Measurements from ENCODE around the gene PPP1R3A. TPM values are rescaled to one million over a fixed set of nuclear protein-coding genes. Genes with fewer than 3 reads are reported as not detected.
"Not testable (repeated sequence)": the region's sequence is repeated elsewhere in the genome, so short reads cannot be mapped to it uniquely, and the experiment has no call there.

The PPP1R3A gene
- total RNA-seq = not detected

- Mint-ChIP-seq H3K4me1 (no peaks in the 10 kb centered on the region), H3K36me3 (ENCODE audit: low read depth) (no peaks in the 10 kb centered on the region), H3K4me3 (no peak within 1 kb of the TSS), H3K9me3 (no peaks in the 10 kb centered on the region), H3K27me3 (no peaks in the 10 kb centered on the region), H3K27ac (no peak within 1 kb of the TSS)
- ATAC-seq (replicated peaks) = no peak
Observed at GRCh38 chr7:113918946-113919345, at the start of gene PPP1R3A. PPP1R3A (minus strand) TSS chr7:113919009; CDS start chr7:113918996, 13 bp downstream.

GRCh38 chr7:113963356-113963755, 44.5 kb upstream of the PPP1R3A start:
- Mint-ChIP-seq H3K36me3 (ENCODE audit: low read depth) (no peaks in the 10 kb centered on the region), H3K27me3 (no peaks in the 10 kb centered on the region), H3K4me1 (no peaks in the 10 kb centered on the region), H3K27ac (no peak overlapping the region), H3K9me3 (peaks cover 7% of the 10 kb centered on the region), H3K4me3 (no peak overlapping the region)
- ATAC-seq (replicated peaks) = no peak

GRCh38 chr7:113959910-113960309, 41.1 kb upstream of the PPP1R3A start:
- no peaks in the 10 kb centered on the region for H3K4me1 Mint-ChIP-seq
- H3K4me3 Mint-ChIP-seq = no peak overlapping the region
- ATAC-seq (replicated peaks) = no peak
- no peaks in the 10 kb centered on the region for H3K36me3 Mint-ChIP-seq (ENCODE audit: low read depth)
- no peak overlapping the region for H3K27ac Mint-ChIP-seq
- peaks cover 10% of the 10 kb centered on the region for H3K9me3 Mint-ChIP-seq
- H3K27me3 Mint-ChIP-seq = no peaks in the 10 kb centered on the region

- H3K4me3 Mint-ChIP-seq = no peak overlapping the region
- H3K9me3 Mint-ChIP-seq = peaks cover 22% of the 10 kb centered on the region
- H3K4me1 Mint-ChIP-seq = no peaks in the 10 kb centered on the region
- ATAC-seq (replicated peaks) = no peak
- no peak overlapping the region for H3K27ac Mint-ChIP-seq
- no peaks in the 10 kb centered on the region for H3K27me3 Mint-ChIP-seq
- no peaks in the 10 kb centered on the region for H3K36me3 Mint-ChIP-seq (ENCODE audit: low read depth)
Observed at GRCh38 chr7:113955157-113955556, 36.3 kb upstream of the PPP1R3A start.

- no peaks in the 10 kb centered on the region for H3K27me3 Mint-ChIP-seq
- no peaks in the 10 kb centered on the region for H3K4me1 Mint-ChIP-seq
- H3K4me3 Mint-ChIP-seq = no peak overlapping the region
- H3K36me3 Mint-ChIP-seq (ENCODE audit: low read depth) = no peaks in the 10 kb centered on the region
- no peak overlapping the region for H3K27ac Mint-ChIP-seq
- ATAC-seq (replicated peaks) = no peak
- peaks cover 15% of the 10 kb centered on the region for H3K9me3 Mint-ChIP-seq
Observed at GRCh38 chr7:113953553-113953952, 34.7 kb upstream of the PPP1R3A start.

GRCh38 chr7:113945018-113945938, 26.5 kb upstream of the PPP1R3A start:
- ATAC-seq (replicated peaks) = no peak
- Mint-ChIP-seq H3K36me3 (ENCODE audit: low read depth) (no peaks in the 10 kb centered on the region), H3K4me3 (no peak overlapping the region)

GRCh38 chr7:113936982-113937381, 18.2 kb upstream of the PPP1R3A start:
- H3K27ac Mint-ChIP-seq = no peak overlapping the region
- no peaks in the 10 kb centered on the region for H3K27me3 Mint-ChIP-seq
- H3K9me3 Mint-ChIP-seq = no peaks in the 10 kb centered on the region
- no peaks in the 10 kb centered on the region for H3K4me1 Mint-ChIP-seq
- H3K36me3 Mint-ChIP-seq (ENCODE audit: low read depth) = no peaks in the 10 kb centered on the region
- no peak overlapping the region for H3K4me3 Mint-ChIP-seq
- no peak for ATAC-seq (replicated peaks)

More at GRCh38 chr7:113945018-113945938, 26.5 kb upstream of the PPP1R3A start:
- Mint-ChIP-seq H3K9me3 (no peaks in the 10 kb centered on the region), H3K27ac (no peak overlapping the region), H3K27me3 (peaks cover 8% of the 10 kb centered on the region), H3K4me1 (no peaks in the 10 kb centered on the region)

DNA sequence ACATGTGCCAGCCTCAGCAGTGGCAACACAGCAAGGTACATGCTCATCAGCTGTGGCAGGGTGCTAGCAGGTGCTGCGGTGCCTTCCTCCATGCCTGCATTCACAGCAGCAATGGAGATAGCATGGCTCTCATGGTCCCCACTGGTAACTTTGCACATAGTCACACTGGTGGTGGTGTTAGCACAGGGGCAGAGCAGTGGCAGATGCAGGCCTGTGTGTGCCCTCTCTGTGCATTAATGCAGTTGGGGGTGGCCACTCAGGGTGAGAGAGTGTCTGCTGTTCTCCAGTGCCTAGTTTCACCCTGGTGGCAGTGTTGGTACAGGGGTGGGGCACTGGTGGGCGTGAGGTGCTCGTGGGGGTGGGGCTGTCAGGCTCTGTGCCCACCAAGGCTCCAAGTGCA, 17.7 kb upstream of the PPP1R3A start:
- Mint-ChIP-seq H3K4me3 (no peak overlapping the region), H3K36me3 (ENCODE audit: low read depth) (no peaks in the 10 kb centered on the region), H3K9me3 (no peaks in the 10 kb centered on the region), H3K27me3 (no peaks in the 10 kb centered on the region), H3K27ac (no peak overlapping the region), H3K4me1 (no peaks in the 10 kb centered on the region)
- ATAC-seq (replicated peaks) = no peak

- not testable (repeated sequence) for H3K27me3 Mint-ChIP-seq
Observed at GRCh38 chr7:113929389-113929788, 10.6 kb upstream of the PPP1R3A start.

DNA sequence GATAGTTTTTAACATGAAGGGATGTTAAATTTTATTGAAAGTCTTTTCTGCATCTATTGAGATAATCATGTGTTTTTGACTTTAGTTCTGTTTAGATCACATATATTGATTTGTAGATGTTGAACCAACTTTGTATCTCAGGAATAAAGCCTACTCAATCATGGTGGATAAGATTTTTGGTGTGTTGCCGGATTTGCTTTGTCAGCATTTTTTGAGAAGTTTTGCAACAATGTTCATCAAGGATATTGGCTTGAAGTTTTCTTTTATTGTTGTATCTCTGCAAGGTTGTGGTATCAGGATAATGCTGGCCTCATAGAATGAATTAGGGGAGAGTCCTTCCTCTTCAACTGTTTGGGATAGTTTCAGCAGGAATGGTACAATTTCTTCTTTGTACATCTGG, 9.3 kb upstream of the PPP1R3A start:
- H3K4me1 Mint-ChIP-seq = no peaks in the 10 kb centered on the region
- ATAC-seq (replicated peaks) = no peak
- H3K27me3 Mint-ChIP-seq = no peaks in the 10 kb centered on the region
- H3K27ac Mint-ChIP-seq = no peak overlapping the region
- no peaks in the 10 kb centered on the region for H3K9me3 Mint-ChIP-seq
- H3K36me3 Mint-ChIP-seq (ENCODE audit: low read depth) = no peaks in the 10 kb centered on the region
- no peak overlapping the region for H3K4me3 Mint-ChIP-seq

More at GRCh38 chr7:113929389-113929788, 10.6 kb upstream of the PPP1R3A start:
- not testable (repeated sequence) for H3K4me1 Mint-ChIP-seq; ATAC-seq (replicated peaks); H3K4me3 Mint-ChIP-seq; H3K27ac Mint-ChIP-seq; H3K36me3 Mint-ChIP-seq (ENCODE audit: low read depth); H3K9me3 Mint-ChIP-seq

DNA sequence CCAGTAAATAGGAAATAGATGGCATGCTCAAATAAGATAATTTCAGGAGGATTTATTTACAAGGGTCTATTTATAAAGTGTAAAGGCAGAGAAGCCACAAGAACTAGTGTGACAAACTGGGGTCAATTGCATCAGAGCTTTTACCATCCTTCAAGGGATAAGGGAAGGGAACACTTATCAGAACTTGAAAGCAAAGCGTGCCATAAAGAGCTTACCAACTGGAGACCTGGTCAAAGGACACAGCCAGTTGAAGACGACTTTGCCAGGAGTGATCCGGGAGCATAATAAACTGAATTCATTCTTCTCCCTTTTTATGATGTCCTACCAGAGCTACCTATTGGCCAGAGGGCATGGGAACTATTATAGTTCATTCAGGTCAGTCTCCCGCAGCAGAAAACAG, 3.2 kb upstream of the PPP1R3A start:
- no peak for ATAC-seq (replicated peaks)
- Mint-ChIP-seq H3K27ac (no peak overlapping the region), H3K36me3 (ENCODE audit: low read depth) (no peaks in the 10 kb centered on the region), H3K27me3 (no peaks in the 10 kb centered on the region), H3K4me3 (no peak overlapping the region), H3K9me3 (no peaks in the 10 kb centered on the region), H3K4me1 (no peaks in the 10 kb centered on the region)

- Mint-ChIP-seq H3K27me3 (no peaks in the 10 kb centered on the region), H3K36me3 (ENCODE audit: low read depth) (no peaks in the 10 kb centered on the region), H3K9me3 (no peaks in the 10 kb centered on the region), H3K27ac (no peak overlapping the region), H3K4me3 (no peak overlapping the region), H3K4me1 (no peaks in the 10 kb centered on the region)
- no peak for ATAC-seq (replicated peaks)
Observed at GRCh38 chr7:113921363-113921762, 2.6 kb upstream of the PPP1R3A start.

GRCh38 chr7:113917840-113918239, 969 bp downstream of the PPP1R3A start:
- no peak for ATAC-seq (replicated peaks)
- Mint-ChIP-seq H3K27ac (no peak overlapping the region), H3K4me1 (no peaks in the 10 kb centered on the region), H3K36me3 (ENCODE audit: low read depth) (no peaks in the 10 kb centered on the region), H3K27me3 (no peaks in the 10 kb centered on the region), H3K9me3 (no peaks in the 10 kb centered on the region), H3K4me3 (no peak overlapping the region)

DNA sequence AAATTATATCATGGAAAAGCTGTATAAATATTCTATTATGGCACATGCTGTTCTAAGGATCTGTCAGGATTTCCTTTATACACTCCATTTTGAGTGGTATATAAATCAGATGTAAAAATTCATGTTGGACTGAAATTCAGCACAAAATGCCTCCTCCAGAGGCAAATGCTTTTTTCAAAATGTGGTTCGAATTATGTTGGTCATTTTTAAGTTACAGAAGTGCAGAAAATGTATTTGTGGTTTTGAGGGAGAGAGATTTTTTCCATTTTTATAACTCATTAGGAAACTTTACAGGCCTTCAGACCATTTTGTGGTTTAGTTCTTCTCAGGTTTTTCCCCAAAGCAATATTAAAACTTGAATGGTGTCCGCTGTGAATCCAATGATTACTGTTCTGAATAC, 2.9 kb downstream of the PPP1R3A start:
- H3K27ac Mint-ChIP-seq = no peak overlapping the region
- H3K36me3 Mint-ChIP-seq (ENCODE audit: low read depth) = no peaks in the 10 kb centered on the region
- H3K9me3 Mint-ChIP-seq = no peaks in the 10 kb centered on the region
- H3K4me3 Mint-ChIP-seq = no peak overlapping the region
- H3K4me1 Mint-ChIP-seq = no peaks in the 10 kb centered on the region
- ATAC-seq (replicated peaks) = no peak
- H3K27me3 Mint-ChIP-seq = no peaks in the 10 kb centered on the region

DNA sequence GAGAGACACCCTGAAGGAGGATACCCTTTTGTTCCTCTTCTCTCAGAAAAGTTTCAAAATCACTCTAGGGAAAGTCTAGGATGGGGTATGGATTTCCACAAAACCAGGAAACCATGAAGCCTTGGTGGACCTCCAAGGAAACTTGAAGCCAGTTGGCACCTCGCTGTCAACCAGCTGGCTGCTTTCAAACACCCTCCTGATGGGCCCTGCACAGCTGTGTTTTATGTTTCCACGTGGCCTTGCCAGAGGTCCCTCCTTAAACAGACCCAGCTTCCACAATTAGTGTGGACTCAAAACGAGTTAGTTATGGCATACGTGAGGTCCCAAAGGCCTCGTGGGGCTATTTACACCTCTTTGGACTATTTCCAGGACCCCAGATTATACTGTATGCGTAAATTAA, 5.9 kb downstream of the PPP1R3A start:
- no peak overlapping the region for H3K27ac Mint-ChIP-seq

More for the DNA sequence above, 5.9 kb downstream of the PPP1R3A start:
- no peak overlapping the region for H3K4me3 Mint-ChIP-seq
- H3K9me3 Mint-ChIP-seq = no peaks in the 10 kb centered on the region
- H3K36me3 Mint-ChIP-seq (ENCODE audit: low read depth) = no peaks in the 10 kb centered on the region
- H3K27me3 Mint-ChIP-seq = no peaks in the 10 kb centered on the region
- no peaks in the 10 kb centered on the region for H3K4me1 Mint-ChIP-seq
- no peak for ATAC-seq (replicated peaks)

Measured in activated T-helper 17 cell treated with anti-CD3 and anti-CD28 coated beads, Interleukin-2, amount 50 U/mL, for 72 hours (primary cell).